Endothelial cell (in vitro differentiated cells): Measurements from ENCODE around the gene SS18. TPM values are rescaled to one million over a fixed set of nuclear protein-coding genes. Genes with fewer than 3 reads are reported as not detected.
A peak's percentile ranks its signal among the peaks of the same experiment; 100 is the strongest.
"Not testable (repeated sequence)": the region's sequence is repeated elsewhere in the genome, so short reads cannot be mapped to it uniquely, and the experiment has no call there.

ENCODE experiments used
- DNase-seq: peaks from one replicate; pipeline ENCODE4 v3.0.0; 2021; ENCODE audit warnings: low spot score
- H3K27ac Mint-ChIP-seq: one replicate; pipeline ENCODE4 v1.8.0; 2021; ENCODE audit warnings: mixed read lengths, inconsistent platforms; ENCODE audit not compliant: unreplicated experiment
- H3K27me3 Mint-ChIP-seq: one replicate; pipeline ENCODE4 v1.8.0; 2021; ENCODE audit warnings: mild to moderate bottlenecking, moderate library complexity, mixed read lengths, inconsistent platforms; ENCODE audit not compliant: unreplicated experiment
- H3K36me3 Mint-ChIP-seq: one replicate; pipeline ENCODE4 v1.8.0; 2021; ENCODE audit warnings: mild to moderate bottlenecking, low read depth, mixed read lengths, inconsistent platforms; ENCODE audit not compliant: unreplicated experiment
- H3K4me1 Mint-ChIP-seq: one replicate; pipeline ENCODE4 v1.8.0; 2021; ENCODE audit warnings: mild to moderate bottlenecking, mixed read lengths, inconsistent platforms; ENCODE audit not compliant: unreplicated experiment
- H3K4me3 Mint-ChIP-seq: one replicate; pipeline ENCODE4 v1.8.0; 2021; ENCODE audit warnings: mild to moderate bottlenecking, mixed read lengths, inconsistent platforms; ENCODE audit not compliant: unreplicated experiment
- H3K9me3 Mint-ChIP-seq: one replicate; pipeline ENCODE4 v1.8.0; 2021; ENCODE audit warnings: mixed read lengths, inconsistent platforms; ENCODE audit not compliant: unreplicated experiment
- total RNA-seq: library from RNA; stranded (reverse); fragmentation: NEBNext Ultra II Directional; extraction: Animal tissue kit (Norgen Biotek cat#: 25700); gene quantifications from one replicate; pipeline ENCODE4 v1.2.1, GENCODE V29; 2021; ENCODE audit not compliant: unreplicated experiment
- TF ChIP-seq, protein P1 (sequence below): fragments of 200-600 bp; sonication (generic); IDR thresholded peaks from one replicate; pipeline ENCODE4 v1.5.0; 2021; ENCODE audit warnings: antibody characterized with exemption; ENCODE audit not compliant: unreplicated experiment

The SS18 gene
- total RNA-seq, 1 donor from 2014 or later: 94.6 TPM

DNA sequence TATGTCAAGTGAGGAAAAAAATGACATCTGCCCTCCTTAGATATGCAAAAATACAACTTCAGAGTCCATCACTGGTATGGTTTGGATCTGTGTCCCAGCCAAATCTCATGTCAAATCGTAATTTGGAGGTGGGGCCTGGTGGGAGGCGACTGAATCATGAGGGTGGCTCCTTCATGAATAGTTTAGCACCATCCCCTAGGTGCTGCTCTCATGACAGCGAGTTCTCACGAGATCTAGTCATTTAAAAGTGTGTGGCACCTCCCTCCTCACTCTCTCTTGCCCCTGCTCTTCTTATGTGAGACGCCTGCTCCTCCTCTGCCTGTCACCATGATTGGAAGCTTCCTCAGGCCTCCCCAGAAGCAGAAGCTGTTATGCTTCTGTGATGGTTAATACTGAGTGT, 37.4 kb upstream of the SS18 start:
- no peak for DNase-seq
- H3K27me3 Mint-ChIP-seq: peaks cover 1% of the 10 kb centered on the region
- H3K27ac Mint-ChIP-seq: no peak overlapping the region
- H3K4me1 Mint-ChIP-seq: no peaks in the 10 kb centered on the region
- TF ChIP-seq, protein P1, sequence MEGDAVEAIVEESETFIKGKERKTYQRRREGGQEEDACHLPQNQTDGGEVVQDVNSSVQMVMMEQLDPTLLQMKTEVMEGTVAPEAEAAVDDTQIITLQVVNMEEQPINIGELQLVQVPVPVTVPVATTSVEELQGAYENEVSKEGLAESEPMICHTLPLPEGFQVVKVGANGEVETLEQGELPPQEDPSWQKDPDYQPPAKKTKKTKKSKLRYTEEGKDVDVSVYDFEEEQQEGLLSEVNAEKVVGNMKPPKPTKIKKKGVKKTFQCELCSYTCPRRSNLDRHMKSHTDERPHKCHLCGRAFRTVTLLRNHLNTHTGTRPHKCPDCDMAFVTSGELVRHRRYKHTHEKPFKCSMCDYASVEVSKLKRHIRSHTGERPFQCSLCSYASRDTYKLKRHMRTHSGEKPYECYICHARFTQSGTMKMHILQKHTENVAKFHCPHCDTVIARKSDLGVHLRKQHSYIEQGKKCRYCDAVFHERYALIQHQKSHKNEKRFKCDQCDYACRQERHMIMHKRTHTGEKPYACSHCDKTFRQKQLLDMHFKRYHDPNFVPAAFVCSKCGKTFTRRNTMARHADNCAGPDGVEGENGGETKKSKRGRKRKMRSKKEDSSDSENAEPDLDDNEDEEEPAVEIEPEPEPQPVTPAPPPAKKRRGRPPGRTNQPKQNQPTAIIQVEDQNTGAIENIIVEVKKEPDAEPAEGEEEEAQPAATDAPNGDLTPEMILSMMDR: no peak
- H3K36me3 Mint-ChIP-seq: no peaks in the 10 kb centered on the region
- no peaks in the 10 kb centered on the region for H3K9me3 Mint-ChIP-seq
- no peak overlapping the region for H3K4me3 Mint-ChIP-seq

DNA sequence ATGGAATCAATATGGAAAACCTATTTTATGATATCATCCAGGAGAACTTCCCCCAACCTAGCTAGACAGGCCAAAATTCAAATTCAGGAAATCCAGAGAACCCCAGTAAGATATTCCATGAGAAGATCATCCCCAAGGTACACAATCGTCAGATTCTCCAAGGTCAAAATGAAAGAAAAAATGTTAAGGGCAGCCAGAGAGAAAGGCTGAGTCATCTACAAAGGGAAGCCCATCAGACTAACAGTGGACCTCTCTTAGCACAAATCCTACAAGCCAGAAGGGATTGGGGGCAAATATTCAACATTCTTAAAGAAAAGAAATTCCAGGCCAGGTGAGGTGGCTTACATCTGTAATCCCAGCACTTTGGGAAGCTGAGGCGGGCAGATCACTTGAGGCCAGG, 31.6 kb upstream of the SS18 start:
- not testable (repeated sequence) for H3K36me3 Mint-ChIP-seq, DNase-seq, H3K4me3 Mint-ChIP-seq, H3K27ac Mint-ChIP-seq, H3K4me1 Mint-ChIP-seq, H3K9me3 Mint-ChIP-seq, H3K27me3 Mint-ChIP-seq

DNA sequence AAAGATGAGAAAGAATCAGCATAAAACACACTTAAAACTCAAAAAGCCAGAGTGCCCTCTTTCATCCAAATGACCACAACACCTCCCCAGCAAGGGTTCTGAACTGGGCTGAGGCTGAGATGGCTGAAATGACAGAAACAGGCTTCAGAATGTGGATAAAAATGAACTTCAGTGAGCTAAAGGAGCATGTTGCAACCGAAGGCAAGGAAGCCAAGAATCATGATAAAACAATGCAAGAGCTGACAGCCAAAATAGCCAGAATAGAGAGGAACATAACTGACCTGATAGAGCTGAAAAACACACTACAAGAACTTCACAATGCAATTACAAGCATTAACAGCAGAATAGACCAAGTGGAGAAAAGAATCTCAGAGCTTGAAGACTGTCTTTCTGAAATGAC, 31.1 kb upstream of the SS18 start:
- no peaks in the 10 kb centered on the region for H3K36me3 Mint-ChIP-seq
- H3K27me3 Mint-ChIP-seq: peaks cover 1% of the 10 kb centered on the region
- H3K4me3 Mint-ChIP-seq: no peak overlapping the region
- no peak for DNase-seq
- H3K27ac Mint-ChIP-seq: no peak overlapping the region
- TF ChIP-seq, protein P1: no peak
- no peaks in the 10 kb centered on the region for H3K9me3 Mint-ChIP-seq
- no peaks in the 10 kb centered on the region for H3K4me1 Mint-ChIP-seq

DNA sequence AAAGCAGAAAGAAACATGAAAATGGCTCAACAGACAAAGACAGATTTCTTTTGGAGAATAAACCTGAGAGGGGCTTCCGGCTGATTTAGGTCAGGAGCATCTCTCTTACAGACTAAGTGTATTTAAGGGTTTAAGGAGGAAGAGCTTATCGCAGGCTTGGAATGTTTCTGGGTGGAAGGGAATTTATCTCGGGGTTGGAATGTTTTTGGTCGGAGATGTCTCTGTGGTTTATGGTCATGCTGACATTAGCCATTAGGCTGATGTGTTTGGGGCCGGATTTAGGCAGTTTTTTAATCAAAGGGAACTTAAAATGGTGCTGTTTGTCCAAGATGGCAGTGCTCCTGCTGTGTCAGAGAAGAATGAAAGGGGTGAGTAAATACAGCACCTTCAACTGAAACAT, 28.8 kb upstream of the SS18 start:
- Mint-ChIP-seq H3K27me3 (peaks cover 1% of the 10 kb centered on the region), H3K9me3 (no peaks in the 10 kb centered on the region), H3K4me1 (no peaks in the 10 kb centered on the region), H3K36me3 (no peaks in the 10 kb centered on the region), H3K27ac (no peak overlapping the region), H3K4me3 (no peak overlapping the region)
- DNase-seq: no peak
- TF ChIP-seq, protein P1: no peak

DNA sequence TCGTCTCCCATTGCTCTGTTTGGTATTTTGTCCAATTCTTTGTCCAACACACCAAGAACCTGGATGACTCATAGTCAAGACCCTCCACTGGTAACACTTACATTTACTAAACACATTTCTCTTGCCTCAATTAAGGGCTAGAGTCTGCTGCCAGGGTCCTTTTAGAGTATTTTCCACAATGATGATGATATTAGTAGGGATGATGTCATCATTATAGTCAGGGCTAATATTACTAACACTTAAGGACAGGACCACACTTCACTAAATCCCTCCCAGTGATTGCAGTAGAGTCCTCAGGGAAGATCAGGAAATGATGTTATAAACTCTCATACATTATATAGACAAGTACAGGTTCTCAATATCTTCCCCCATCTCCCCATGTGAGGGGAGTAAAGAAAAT, 13.6 kb upstream of the SS18 start:
- Mint-ChIP-seq H3K9me3 (no peaks in the 10 kb centered on the region), H3K36me3 (no peaks in the 10 kb centered on the region), H3K27ac (no peak overlapping the region), H3K4me3 (no peak overlapping the region), H3K4me1 (no peaks in the 10 kb centered on the region), H3K27me3 (no peaks in the 10 kb centered on the region)
- TF ChIP-seq, protein P1: no peak
- DNase-seq: no peak

DNA sequence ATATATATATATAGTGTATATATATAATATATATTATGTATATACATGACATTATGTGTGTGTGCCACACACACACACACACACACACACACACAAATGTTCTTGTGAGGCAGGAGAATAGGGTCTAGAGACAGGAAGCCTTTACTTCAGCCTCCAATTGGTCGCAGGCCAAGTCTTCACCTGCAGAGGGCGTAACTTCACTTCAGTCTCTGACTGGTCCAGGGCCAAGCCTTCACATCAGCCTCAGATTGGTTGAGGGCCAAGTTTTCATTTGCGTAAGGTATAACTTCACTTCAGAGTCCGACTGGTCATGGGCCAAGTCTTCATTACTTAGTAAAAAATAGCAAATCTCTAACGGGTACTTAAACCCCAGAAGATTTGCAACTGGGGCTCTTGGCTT, 13.2 kb upstream of the SS18 start:
- Mint-ChIP-seq H3K4me1 (no peaks in the 10 kb centered on the region), H3K27ac (no peak overlapping the region), H3K9me3 (no peaks in the 10 kb centered on the region), H3K4me3 (no peak overlapping the region), H3K27me3 (no peaks in the 10 kb centered on the region), H3K36me3 (no peaks in the 10 kb centered on the region)
- TF ChIP-seq, protein P1: peak; percentile 64
- DNase-seq: peak; percentile 53
